Measurements from ENCODE around the gene TSHZ2.

- TF ChIP-seq CTCF (IDR thresholded peaks at IDR 0.05) (no peak), POLR2A (IDR thresholded peaks at IDR 0.05) (no peak)
Measured at GRCh38 chr20:52998268-52998667, 26.1 kb downstream of the TSHZ2 start.

Data from testis (tissue), 2 donors.